ENCODE data around the gene RTP5.
"Not testable (repeated sequence)": the region's sequence is repeated elsewhere in the genome, so short reads cannot be mapped to it uniquely, and the experiment has no call there.

Gene RTP5

GRCh38 chr2:241904011-241904718 is 34.6 kb downstream of the RTP5 start:
- DNase-seq, result no peak

GRCh38 chr2:241904791-241905710 is 35.5 kb downstream of the RTP5 start:
- no peak for DNase-seq

GRCh38 chr2:241905716-241906377 is 36.3 kb downstream of the RTP5 start:
- no peak for DNase-seq

GRCh38 chr2:241906378-241906770 is 36.8 kb downstream of the RTP5 start:
- DNase-seq, result not testable (repeated sequence)

GRCh38 chr2:241906826-241907570 is 37.5 kb downstream of the RTP5 start:
- DNase-seq, result no peak

GRCh38 chr2:241907831-241908230 is 38.3 kb downstream of the RTP5 start:
- not testable (repeated sequence) for DNase-seq

- DNase-seq, result no peak
These were observed 39.3 kb downstream of the RTP5 start for GRCh38 chr2:241908686-241909420.

GRCh38 chr2:241909769-241910168 is 40.2 kb downstream of the RTP5 start:
- DNase-seq, result no peak

- DNase-seq, result no peak
These were observed 41.3 kb downstream of the RTP5 start for GRCh38 chr2:241910604-241911520.

- DNase-seq, result no peak
These were observed 42.0 kb downstream of the RTP5 start for GRCh38 chr2:241911551-241911950.

- no peak for DNase-seq
These were observed 42.6 kb downstream of the RTP5 start for GRCh38 chr2:241912021-241912555.

- DNase-seq, result no peak
These were observed 44.2 kb downstream of the RTP5 start for GRCh38 chr2:241913703-241914102.

GRCh38 chr2:241914542-241914941 is 45.0 kb downstream of the RTP5 start:
- no peak for DNase-seq

- DNase-seq, result not testable (repeated sequence)
These were observed 52.1 kb downstream of the RTP5 start for GRCh38 chr2:241921631-241922030.

GRCh38 chr2:241922411-241922810 is 52.9 kb downstream of the RTP5 start:
- DNase-seq, result no peak

- not testable (repeated sequence) for DNase-seq
These were observed 53.5 kb downstream of the RTP5 start for GRCh38 chr2:241922816-241923601.

Data from stimulated activated CD4-positive, alpha-beta T cell treated with anti-CD3 and anti-CD28 coated beads, Interleukin-2, amount 100 ng/mL, for 24 hours (primary cell).